HL-60 (cell line): Measurements from ENCODE around the gene LRBA.

ENCODE experiments used
- GABPA ChIP-seq: IDR thresholded peaks from 2 replicates; pipeline ENCODE4 v1.6.1; 2012; ENCODE audit warnings: low read depth
- POLR2AphosphoS5 ChIP-seq: IDR thresholded peaks from 2 replicates; pipeline ENCODE4 v1.6.1; 2012; ENCODE audit warnings: low read depth
- SPI1 ChIP-seq: IDR thresholded peaks from 2 replicates; pipeline ENCODE4 v1.6.1; 2012; ENCODE audit warnings: low read depth, mild to moderate bottlenecking, borderline replicate concordance
- TF ChIP-seq, protein P1 (sequence below): IDR thresholded peaks from one replicate; pipeline ENCODE4 v1.5.1; 2011; ENCODE audit warnings: low read length, control low read depth, inconsistent platforms; ENCODE audit not compliant: insufficient read depth
- TF ChIP-seq, protein P2 (sequence below): IDR thresholded peaks from 2 replicates; pipeline ENCODE4 v1.6.1; 2012; ENCODE audit warnings: low read depth; ENCODE audit not compliant: insufficient replicate concordance

DNA sequence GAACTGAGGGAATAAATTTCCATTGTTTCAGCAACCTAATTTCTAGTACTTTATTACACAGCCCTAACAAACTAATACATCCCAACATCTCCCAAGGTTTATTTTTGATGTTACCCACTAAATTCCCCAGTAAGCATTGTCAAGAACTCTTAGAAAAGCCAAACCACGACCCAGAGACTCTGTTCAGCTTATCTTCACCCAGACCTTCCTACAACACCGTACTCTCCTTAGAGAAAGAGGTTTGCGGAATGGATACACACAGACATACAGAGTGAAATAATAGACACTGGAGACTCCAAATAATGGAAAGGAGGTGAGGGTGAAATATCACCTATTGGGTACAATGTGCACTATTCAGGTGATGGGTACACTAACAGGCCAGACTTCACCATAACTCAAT lies 75.6 kb downstream of the LRBA start:
- TF ChIP-seq, protein P1, sequence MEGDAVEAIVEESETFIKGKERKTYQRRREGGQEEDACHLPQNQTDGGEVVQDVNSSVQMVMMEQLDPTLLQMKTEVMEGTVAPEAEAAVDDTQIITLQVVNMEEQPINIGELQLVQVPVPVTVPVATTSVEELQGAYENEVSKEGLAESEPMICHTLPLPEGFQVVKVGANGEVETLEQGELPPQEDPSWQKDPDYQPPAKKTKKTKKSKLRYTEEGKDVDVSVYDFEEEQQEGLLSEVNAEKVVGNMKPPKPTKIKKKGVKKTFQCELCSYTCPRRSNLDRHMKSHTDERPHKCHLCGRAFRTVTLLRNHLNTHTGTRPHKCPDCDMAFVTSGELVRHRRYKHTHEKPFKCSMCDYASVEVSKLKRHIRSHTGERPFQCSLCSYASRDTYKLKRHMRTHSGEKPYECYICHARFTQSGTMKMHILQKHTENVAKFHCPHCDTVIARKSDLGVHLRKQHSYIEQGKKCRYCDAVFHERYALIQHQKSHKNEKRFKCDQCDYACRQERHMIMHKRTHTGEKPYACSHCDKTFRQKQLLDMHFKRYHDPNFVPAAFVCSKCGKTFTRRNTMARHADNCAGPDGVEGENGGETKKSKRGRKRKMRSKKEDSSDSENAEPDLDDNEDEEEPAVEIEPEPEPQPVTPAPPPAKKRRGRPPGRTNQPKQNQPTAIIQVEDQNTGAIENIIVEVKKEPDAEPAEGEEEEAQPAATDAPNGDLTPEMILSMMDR: no peak
- TF ChIP-seq POLR2AphosphoS5: no peak
- TF ChIP-seq, protein P2, sequence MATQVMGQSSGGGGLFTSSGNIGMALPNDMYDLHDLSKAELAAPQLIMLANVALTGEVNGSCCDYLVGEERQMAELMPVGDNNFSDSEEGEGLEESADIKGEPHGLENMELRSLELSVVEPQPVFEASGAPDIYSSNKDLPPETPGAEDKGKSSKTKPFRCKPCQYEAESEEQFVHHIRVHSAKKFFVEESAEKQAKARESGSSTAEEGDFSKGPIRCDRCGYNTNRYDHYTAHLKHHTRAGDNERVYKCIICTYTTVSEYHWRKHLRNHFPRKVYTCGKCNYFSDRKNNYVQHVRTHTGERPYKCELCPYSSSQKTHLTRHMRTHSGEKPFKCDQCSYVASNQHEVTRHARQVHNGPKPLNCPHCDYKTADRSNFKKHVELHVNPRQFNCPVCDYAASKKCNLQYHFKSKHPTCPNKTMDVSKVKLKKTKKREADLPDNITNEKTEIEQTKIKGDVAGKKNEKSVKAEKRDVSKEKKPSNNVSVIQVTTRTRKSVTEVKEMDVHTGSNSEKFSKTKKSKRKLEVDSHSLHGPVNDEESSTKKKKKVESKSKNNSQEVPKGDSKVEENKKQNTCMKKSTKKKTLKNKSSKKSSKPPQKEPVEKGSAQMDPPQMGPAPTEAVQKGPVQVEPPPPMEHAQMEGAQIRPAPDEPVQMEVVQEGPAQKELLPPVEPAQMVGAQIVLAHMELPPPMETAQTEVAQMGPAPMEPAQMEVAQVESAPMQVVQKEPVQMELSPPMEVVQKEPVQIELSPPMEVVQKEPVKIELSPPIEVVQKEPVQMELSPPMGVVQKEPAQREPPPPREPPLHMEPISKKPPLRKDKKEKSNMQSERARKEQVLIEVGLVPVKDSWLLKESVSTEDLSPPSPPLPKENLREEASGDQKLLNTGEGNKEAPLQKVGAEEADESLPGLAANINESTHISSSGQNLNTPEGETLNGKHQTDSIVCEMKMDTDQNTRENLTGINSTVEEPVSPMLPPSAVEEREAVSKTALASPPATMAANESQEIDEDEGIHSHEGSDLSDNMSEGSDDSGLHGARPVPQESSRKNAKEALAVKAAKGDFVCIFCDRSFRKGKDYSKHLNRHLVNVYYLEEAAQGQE: no peak
- no peak for TF ChIP-seq GABPA
- no peak for TF ChIP-seq SPI1
